ENCODE measurements around the gene PLCB2.

The PLCB2 gene

DNA sequence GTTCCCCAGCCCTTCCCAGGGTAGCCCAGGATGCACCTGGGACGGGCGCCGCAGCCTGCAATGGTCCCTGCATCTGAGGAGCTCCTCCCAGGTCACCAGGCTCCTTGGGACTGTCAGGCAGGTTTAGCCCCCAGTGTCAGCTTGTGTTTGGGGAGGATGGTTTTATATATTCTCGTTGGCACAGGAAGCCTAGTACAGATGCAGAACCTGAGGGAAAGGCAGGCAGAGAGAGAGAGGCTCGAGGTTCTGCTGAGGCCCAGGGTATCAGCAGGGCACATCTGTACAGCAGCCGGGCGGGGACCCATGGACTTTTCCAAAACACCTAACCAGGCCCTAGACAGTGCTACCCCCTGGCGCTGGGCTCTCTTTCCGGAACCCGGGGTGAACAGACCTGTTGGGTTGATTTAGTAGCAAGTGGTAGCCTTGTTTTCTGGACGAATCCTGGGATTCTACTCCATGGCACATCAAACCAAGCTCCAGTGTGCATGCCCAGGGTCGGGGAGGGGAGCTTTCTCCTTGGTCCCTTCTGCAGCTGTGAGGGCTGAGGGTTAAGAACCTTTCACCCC is 60.2 kb downstream of the PLCB2 start:
- no peak for DNase-seq

DNA sequence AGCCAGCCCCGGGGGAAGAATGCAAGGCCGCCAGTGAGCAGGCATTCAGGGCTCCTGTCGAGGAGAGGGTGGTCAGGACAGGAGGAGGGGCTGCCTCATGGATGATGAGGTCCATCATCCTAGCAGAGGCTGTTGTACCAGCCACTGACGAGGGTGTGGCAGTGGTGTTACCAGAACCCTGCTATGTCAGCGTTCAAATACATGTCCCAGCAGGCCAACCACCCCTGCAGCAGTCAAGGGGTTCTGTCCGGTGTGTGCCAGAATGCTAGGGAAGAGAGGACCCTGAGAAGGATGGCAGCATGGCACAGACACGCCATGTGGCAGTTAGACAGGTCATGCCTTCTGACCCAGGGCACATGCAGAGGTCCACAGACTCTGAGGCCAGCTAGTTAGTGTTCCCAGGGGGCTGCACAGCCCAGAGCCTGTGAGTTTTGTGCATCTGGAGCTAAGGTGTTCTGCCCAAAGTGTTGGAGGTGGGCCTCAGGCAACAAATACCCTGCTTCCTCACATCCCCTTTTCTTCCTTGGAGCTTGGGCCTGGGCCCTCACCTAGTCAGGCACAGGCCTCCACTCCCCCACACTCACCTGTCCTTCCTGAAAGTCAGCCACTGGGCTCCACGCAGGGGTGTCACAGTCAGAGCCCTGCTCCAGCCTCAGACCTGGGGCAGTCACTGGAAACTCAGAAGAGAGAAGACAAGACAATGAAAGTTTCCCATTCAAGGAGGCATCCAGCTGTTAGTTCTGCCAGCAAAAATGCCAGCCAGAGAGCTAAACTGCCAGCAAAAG is 61.0 kb downstream of the PLCB2 start:
- DNase-seq: no peak

DNA sequence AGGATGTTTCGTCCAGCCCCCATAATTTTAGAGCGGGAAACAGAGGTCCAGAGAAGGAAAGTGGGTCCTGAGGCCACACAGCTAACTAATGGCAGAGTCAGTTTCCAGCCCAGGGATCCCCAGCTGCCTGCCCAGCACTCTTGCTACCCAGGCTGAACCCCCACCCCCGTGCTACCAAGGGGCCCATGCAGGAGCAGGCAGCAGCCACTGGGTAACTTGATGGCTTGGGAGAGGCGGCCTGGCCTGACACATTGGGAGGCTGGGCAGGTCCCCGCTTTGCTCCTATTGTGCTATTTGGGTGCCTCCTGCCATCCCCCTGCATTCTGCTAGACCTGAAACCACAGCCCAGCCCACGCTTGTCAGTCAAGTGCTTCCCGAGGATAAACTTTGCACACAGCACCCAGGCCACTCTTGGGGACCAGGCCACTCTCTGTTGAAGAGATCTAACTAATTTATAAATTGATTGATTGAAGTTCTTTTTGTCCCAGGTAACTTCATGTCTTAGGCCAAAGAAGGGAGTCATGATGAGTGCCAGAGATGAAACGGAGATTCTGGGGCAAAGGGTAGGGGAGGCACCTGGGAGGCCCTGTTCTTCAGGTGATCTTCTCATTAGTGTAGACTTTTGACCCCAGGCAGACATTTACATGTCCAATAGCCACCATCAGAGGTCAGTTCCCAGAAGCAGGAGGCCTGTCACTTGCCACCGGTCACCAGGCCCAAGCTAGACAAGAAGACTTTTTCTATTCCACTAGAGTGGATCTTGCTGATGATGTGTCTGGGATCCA is 61.9 kb downstream of the PLCB2 start:
- no peak for DNase-seq

DNA sequence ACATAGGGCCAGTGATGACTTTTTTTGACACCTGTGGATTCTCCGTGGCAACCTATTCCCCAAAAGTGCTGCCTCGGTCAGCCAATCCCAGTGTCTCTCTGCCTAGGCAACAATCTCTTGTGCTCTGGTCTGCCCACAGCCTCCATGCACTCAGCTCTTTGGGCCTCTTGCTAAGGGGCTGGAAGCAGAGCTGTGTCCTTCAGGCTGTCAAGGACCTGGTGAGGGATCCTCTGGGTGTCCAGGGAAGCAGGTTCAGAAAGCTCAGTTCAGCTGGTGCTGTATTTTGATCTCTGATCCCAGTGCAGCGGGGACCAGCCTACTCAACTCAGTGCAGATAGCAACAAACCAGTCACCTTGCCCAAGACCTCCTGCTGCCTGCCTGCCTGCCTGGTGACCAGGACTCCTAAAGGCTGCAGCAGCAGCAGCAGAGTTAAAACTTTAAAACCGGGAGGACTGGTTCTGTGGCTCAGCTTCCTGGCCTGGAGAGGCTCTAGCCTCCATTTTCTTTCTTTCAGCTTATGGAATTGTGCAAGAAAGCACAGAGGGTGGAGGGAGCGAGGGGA is 62.7 kb downstream of the PLCB2 start:
- no peak for DNase-seq

DNA sequence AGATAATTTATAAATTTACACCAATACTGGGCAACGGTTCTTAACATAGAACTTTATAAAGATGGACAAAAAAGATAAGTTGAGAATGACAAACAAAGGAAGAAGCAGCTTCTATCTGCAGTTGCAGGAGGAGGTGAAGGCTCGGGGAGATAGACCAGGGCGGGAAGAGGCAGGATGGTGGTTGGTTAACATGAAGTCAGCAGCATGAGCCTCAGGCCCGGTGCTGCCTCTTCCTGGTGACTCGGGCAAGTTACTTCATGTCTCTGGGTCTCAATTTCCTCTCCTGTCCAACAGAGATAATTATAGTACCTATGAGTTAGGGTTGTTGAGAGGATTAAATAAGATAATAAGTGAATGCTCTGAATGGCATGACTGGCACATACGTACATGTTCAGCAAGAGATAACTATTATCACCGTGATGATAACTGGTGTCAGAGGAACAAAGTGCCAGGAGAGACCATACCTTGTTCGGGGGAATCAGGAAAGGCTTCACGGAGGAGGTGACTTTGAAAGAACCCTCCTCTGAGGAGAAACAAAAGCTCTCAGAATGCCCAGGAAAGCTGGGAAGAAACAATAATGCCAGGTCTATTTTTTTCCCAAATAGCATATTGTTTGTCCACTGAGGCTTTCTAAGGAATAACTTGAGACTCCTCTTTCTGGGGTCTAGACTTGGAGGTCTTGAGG is 64.5 kb downstream of the PLCB2 start:
- no peak for DNase-seq

DNA sequence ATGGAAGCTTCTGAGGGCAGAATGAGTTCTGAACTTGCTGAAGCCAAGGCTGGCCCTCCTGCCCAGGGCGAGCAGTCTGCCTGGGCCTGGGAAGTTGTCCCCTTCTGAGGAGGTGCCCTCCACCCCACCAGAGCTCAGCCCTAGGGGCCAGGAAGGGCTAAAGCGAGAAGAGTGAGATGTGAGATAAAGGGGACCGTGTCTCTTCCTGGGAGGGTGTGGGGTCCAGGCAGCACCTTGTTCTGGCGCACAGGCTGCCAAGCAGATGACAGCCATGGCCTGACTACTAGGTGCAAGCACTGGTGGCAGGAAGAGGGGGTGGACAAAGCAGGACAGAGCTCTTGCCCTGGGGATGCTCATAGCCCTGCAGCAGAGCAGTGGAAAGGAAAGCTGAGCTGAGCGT is 65.1 kb downstream of the PLCB2 start:
- DNase-seq: no peak

DNA sequence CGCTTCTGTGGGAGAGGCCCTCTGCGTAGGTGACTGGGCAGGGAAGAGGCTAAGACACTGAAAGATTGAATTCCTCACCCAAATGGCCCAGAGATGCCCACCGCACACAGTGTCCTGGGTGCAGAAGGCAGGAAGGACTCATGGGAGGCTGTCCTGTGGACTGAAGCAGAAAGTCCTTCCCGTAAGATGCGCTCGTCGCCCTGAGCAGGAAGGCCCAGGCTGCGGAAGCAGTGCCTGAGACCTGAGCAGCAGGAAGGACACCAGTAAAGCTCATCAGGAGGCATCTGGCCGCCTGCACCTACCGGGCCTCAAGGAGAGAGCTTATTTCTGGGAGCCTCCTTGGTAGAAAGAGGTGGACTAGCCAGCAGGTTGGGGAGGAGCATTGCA is 65.5 kb downstream of the PLCB2 start:
- no peak for DNase-seq

DNA sequence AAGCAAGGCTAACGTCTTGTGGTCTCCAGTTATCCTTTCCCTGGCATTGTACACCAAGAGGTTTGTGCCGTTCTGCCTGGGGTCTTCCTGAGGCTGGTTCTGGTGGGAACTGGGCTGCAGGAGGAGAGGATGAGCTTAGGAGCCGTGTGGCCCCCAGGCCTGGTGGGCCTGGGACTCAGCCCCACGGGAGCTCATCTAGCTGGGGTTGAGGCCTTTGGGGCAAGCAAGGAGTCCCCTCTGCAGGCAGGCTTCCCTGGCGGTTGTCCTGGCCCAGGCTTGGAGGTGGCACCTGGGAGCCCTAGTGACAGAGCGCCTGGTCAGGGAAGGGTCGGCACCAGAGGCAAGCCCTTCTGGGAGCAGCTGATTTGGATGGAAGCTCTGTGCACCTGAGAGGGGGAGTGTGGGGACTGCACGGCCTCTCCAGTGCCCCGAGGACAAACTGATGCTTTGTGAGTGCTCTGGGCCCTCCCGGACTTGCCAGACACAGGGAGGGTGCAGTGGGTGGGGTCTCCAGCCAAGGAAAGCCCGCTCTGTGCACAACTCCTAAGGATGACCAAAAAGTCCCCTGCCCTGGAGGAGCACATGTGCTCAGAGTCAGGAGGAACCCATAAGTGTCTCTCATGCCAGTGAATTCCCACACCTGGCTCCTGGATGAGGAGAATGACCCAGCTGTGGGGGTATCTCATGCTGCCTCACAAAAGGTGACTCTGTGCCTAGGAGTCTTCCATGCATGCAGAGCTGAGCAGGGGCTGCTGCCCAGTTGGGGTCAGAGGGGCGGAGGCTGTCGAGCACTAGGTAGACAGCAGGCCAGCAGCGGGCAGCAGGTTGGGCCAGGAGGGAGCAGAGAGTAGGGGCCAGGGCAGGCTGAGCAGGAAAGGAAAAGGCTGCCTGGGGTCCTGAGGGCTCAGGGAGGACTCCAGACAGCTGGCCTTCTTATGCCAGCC is 66.2 kb downstream of the PLCB2 start:
- DNase-seq: no peak

DNA sequence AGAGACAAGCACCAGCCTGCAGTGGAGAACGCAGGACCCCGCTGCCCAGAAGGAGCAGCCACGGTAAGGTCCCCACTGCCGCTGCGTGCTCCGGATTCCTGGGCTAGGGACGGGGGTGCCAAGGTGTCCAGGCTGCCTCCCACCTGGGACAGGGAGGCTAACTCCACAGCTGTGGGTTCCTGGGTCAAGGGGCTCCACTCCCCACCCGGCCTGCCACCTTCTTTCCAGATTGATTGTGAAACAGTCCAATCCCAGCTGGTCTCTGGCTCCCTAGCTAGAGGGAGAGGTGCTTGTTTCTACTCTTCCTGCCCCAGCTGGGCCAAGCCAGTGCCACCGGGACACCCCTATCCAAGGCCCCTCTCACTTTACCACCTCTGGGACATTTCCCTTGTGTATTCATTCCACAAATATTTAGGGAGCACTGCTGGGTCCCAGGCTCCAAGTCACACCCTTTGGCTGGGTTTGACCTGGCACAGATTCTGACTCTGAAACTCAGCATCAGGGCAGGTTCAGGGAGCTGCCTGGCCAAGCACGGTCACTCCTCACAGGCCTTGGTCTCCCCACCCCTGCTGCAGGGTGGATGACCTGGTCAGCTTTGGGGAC is 67.0 kb downstream of the PLCB2 start:
- DNase-seq: no peak

DNA sequence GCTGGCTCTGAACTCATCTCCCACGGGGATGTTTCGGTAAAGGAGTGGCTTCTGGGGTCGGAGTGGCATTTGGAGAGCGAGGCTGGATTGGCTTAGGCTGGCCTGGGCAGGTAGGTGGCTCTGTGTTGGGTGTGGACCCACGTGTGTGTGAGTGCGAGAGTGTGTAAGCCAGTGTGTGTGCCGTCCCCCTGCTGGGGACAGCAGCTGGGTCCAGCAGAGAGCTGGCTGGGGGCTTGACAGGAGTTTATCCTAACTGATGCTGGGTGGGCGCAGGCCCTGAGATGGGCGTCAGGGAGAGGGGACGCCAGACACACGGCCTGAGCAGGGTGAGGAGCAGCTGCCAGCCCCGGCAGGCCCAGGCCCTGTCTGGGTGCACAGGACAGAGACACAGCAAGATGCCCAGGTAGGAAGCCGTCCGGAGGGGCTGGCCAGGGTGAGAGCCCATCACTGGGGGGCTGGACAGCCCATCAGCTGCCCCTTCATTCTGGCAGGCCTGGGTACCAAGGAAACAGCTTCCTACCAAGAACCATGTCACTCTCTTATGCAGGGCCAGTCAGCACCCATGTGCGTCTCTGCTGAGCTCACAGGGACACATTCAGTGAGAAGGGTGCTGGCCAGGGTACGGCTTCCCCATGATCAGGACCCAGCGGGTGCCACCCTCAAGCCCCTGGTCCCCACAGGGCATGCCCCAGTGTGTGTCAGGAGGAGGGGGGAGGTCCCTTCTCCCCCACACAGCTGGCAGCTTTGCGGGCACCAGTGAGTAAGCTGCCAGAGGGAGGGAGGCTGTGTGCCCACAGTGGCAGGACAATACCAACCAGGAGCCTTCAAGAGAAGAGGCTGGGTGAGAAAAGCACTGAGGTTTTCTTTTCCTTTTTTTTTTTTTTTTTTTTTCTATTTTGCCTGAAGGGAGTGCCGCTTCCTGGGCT is 67.8 kb downstream of the PLCB2 start:
- DNase-seq: no peak

DNA sequence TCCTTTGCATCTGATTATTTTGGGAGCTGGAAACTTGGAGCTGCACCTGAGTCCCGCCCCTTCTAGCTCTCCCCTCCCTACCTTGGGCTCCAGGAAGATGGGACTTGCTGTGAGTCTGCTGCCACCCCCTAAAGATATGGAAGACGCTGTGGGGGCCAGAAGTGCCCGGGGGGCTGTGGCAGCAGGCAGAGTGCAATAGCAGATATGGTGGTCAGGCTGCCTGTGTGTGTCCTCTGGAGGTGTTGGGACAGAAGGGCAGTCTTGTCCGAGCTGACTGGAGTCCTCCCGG is 68.4 kb downstream of the PLCB2 start:
- DNase-seq: no peak

DNA sequence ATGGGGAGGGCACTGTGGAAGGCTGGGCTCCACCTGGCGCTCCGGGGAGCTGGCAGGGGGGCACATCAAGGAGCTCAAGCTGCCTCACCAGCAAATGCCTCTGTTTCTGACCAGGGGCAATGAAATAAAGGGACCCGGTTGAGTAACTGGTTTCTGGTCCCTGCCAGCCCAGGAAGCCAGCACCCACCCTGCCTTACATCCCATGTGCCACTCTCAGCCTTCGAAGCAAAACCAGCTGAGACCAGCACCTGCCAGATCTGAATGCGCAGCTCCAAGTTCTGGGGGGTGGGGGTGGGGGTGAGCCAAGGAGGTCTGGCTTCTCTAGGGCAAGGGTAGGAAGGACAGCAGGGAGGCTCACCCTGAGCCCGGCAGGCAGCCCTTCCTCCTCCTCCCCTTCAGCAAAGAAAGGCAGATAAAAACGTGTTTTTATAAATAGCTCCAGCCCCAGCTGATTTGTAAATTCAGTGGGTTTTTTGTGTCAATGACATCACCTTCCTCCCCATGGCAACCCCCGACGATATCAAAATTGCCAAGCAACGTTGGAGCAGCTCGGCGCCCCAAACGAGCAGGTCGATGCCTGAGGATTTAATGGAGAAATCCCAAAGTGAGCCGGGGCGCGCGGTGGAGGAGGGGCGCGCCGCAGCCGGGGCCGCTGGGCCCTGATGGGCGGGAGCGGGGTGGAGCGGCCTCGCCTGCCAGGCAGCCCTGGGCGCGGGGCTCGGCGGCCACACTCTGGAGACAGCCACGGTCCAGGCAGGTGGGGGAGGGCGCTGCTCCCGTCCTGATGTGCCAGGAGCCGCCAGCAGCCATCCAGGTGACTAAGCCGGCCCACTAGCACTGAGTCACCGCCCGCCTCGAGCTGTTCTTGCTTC is 69.0 kb downstream of the PLCB2 start, which contains the start of gene PAK6:
Gene PAK6, plus strand, starts transcription at position 532 of the 872 bp plus-strand sequence. CDS start 25,723 bp downstream, outside the sequence.
- DNase-seq: peak; percentile 25
